ENCODE results near the gene TPCN1. TPM values are rescaled to one million over a fixed set of nuclear protein-coding genes. Genes with fewer than 3 reads are reported as not detected.

The TPCN1 gene
- total RNA-seq, 6 experiments from 2014 or later, result 18.0 to 34.6 (median 28.3) TPM

GRCh38 chr12:113196990-113197389, 24.3 kb upstream of the TPCN1 start:
- peaks cover 0 to 11% (median 0%) of the 10 kb centered on the region in 4 donors for H3K4me1 ChIP-seq
- DNase-seq, result peak in 2 of 3 donors; percentile 52 to 74
- WGBS (ENCODE audit: insufficient coverage, low coverage, low lambda C conversion rate, missing lambda C conversion rate), result 4% methylated on average over 4 of the region's 4 CpGs

GRCh38 chr12:113197518-113198077, 23.7 kb upstream of the TPCN1 start:
- no peak for DNase-seq
- intact Hi-C loops (cut with DNase I), result loop anchor here (10.0 kb wide), 2 partner anchors 97 to 237 kb away; no protein-coding TSS in a partner anchor
- WGBS (ENCODE audit: insufficient coverage, low coverage, low lambda C conversion rate, missing lambda C conversion rate), result 97% methylated on average over 4 of the region's 8 CpGs
- no peaks in the 10 kb centered on the region for H3K27me3 ChIP-seq
- TF ChIP-seq, protein P1, sequence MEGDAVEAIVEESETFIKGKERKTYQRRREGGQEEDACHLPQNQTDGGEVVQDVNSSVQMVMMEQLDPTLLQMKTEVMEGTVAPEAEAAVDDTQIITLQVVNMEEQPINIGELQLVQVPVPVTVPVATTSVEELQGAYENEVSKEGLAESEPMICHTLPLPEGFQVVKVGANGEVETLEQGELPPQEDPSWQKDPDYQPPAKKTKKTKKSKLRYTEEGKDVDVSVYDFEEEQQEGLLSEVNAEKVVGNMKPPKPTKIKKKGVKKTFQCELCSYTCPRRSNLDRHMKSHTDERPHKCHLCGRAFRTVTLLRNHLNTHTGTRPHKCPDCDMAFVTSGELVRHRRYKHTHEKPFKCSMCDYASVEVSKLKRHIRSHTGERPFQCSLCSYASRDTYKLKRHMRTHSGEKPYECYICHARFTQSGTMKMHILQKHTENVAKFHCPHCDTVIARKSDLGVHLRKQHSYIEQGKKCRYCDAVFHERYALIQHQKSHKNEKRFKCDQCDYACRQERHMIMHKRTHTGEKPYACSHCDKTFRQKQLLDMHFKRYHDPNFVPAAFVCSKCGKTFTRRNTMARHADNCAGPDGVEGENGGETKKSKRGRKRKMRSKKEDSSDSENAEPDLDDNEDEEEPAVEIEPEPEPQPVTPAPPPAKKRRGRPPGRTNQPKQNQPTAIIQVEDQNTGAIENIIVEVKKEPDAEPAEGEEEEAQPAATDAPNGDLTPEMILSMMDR (IDR thresholded peaks at IDR 0.05), result no peak
- no peak for TF ChIP-seq POLR2A (IDR thresholded peaks at IDR 0.05)
- peaks cover 0 to 11% (median 0%) of the 10 kb centered on the region in 4 donors for H3K4me1 ChIP-seq
- no peak overlapping the region for H3K27ac ChIP-seq
- H3K36me3 ChIP-seq, result no peaks in the 10 kb centered on the region
- ATAC-seq, result no peak
- no peak overlapping the region for H3K4me3 ChIP-seq
- H3K9me3 ChIP-seq, result no peaks in the 10 kb centered on the region

More at GRCh38 chr12:113196990-113197389, 24.3 kb upstream of the TPCN1 start:
- no peaks in the 10 kb centered on the region for H3K9me3 ChIP-seq
- intact Hi-C loops (cut with DNase I), result loop anchor here (10.0 kb wide), 2 partner anchors 98 to 238 kb away; no protein-coding TSS in a partner anchor
- ATAC-seq, result peak; percentile 82 to 94 (median 92)
- peaks cover 0 to 4% (median under 1%) of the 10 kb centered on the region in 4 donors for H3K36me3 ChIP-seq
- no peak for TF ChIP-seq POLR2A (IDR thresholded peaks at IDR 0.05)
- TF ChIP-seq, protein P1 (IDR thresholded peaks at IDR 0.05), result peak; percentile 49 to 82 (median 79)
- H3K4me3 ChIP-seq, result no peak overlapping the region
- no peaks in the 10 kb centered on the region for H3K27me3 ChIP-seq
- no peak overlapping the region for H3K27ac ChIP-seq

DNA sequence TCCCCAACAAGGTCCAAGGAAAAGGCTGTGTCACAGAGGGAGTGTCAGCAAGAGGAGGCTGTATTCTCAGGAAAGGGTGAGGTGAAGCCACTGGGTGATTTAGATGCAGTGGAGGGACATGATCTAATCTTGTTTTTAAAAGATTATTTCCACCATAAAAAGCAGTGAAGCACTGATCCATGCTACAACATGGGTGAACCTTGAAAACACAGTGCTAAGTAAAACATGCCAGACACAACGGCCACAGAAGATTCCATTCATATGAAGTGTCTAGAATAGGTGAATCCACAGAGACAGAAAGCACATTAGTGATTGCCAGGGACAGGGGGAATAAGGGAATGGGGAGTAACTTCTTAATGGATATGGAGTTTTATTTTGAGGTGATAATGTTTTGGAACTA, 23.0 kb upstream of the TPCN1 start:
- TF ChIP-seq, protein P1 (IDR thresholded peaks at IDR 0.05), result no peak
- no peak for TF ChIP-seq POLR2A (IDR thresholded peaks at IDR 0.05)
- WGBS (ENCODE audit: insufficient coverage, low coverage, low lambda C conversion rate, missing lambda C conversion rate), result 87% methylated on average over 1 of the region's 1 CpG
- Histone ChIP-seq H3K27me3 (no peaks in the 10 kb centered on the region), H3K9me3 (no peaks in the 10 kb centered on the region), H3K4me3 (no peak overlapping the region), H3K4me1 (peaks cover 0 to 11% (median 0%) of the 10 kb centered on the region in 4 donors), H3K27ac (no peak overlapping the region), H3K36me3 (no peaks in the 10 kb centered on the region)
- no peak for ATAC-seq
- DNase-seq, result no peak
- intact Hi-C loops (cut with DNase I), result loop anchor here (10.0 kb wide), 2 partner anchors 97 to 237 kb away; no protein-coding TSS in a partner anchor

- Histone ChIP-seq H3K27ac (no peak overlapping the region), H3K9me3 (no peaks in the 10 kb centered on the region), H3K4me3 (no peak overlapping the region), H3K27me3 (no peaks in the 10 kb centered on the region), H3K4me1 (peaks cover 0 to 7% (median 0%) of the 10 kb centered on the region in 4 donors), H3K36me3 (no peaks in the 10 kb centered on the region)
- DNase-seq (no peak), ATAC-seq (no peak)
- intact Hi-C loops (cut with DNase I), result no loop called here
- 80% methylated on average over 12 of the region's 12 CpGs for WGBS (ENCODE audit: insufficient coverage, low coverage, low lambda C conversion rate, missing lambda C conversion rate)
- TF ChIP-seq, protein P1 (IDR thresholded peaks at IDR 0.05), result no peak
- no peak for TF ChIP-seq POLR2A (IDR thresholded peaks at IDR 0.05)
Measured at GRCh38 chr12:113200021-113200797, 21.1 kb upstream of the TPCN1 start.
